GM13976 (cell line): ENCODE data around the gene GHRH.

Experiments
- DNase-seq: peaks from one replicate; pipeline ENCODE4 v3.0.0; 2012; ENCODE audit warnings: low spot score
- CTCF ChIP-seq: IDR thresholded peaks from 2 replicates; pipeline ENCODE4 v1.5.1; 2012; ENCODE audit warnings: borderline replicate concordance, mild to moderate bottlenecking; ENCODE audit not compliant: insufficient read depth; ENCODE audit errors: extremely low read depth, missing control alignments, control extremely low read depth
- in situ Hi-C: fragments of 300-500 bp; cut with MboI; formaldehyde crosslinking; loops from one replicate; pipeline ENCODE4 v1.12.0; 2022; ENCODE audit warnings: low sequenced_read_pairs, mixed read lengths, inconsistent platforms; ENCODE audit not compliant: unreplicated experiment

The GHRH gene

GRCh38 chr20:37305079-37305478 lies 43.5 kb upstream of the GHRH start:
- TF ChIP-seq CTCF, result no peak
- DNase-seq, result no peak
- in situ Hi-C loops, result no loop called here

GRCh38 chr20:37303637-37304036 lies 42.0 kb upstream of the GHRH start:
- DNase-seq, result no peak
- in situ Hi-C loops, result no loop called here
- TF ChIP-seq CTCF, result no peak

GRCh38 chr20:37302981-37303380 lies 41.4 kb upstream of the GHRH start:
- TF ChIP-seq CTCF, result no peak
- no peak for DNase-seq
- in situ Hi-C loops, result no loop called here

- TF ChIP-seq CTCF, result no peak
- in situ Hi-C loops, result no loop called here
- DNase-seq, result no peak
Measured at GRCh38 chr20:37301558-37301957, 39.9 kb upstream of the GHRH start.

- in situ Hi-C loops, result no loop called here
- no peak for DNase-seq
Measured at GRCh38 chr20:37301120-37301519, 39.5 kb upstream of the GHRH start.

GRCh38 chr20:37299718-37300528 lies 38.3 kb upstream of the GHRH start:
- in situ Hi-C loops, result no loop called here
- no peak for DNase-seq
- no peak for TF ChIP-seq CTCF

More at GRCh38 chr20:37301120-37301519, 39.5 kb upstream of the GHRH start:
- TF ChIP-seq CTCF, result no peak
